HepG2 (cell line): Measurements from ENCODE around the gene TBATA. TPM values are rescaled to one million over a fixed set of nuclear protein-coding genes. Genes with fewer than 3 reads are reported as not detected.

Experiments
- ATAC-seq: fragments of 200-7000 bp; cut with Tn5 transposase; 3 replicates; pipeline ENCODE4 v1.9.1; 2020; ENCODE audit warnings: mild to moderate bottlenecking, moderate library complexity
- BruUV-seq: library from RNA; stranded (reverse); fragments of 400-500 nt; replicated peaks from 2 replicates; lab custom pipeline; 2021; lab: Mats Ljungman, UMichigan
- CTCF ChIA-PET: fragments of 300-600 bp; formaldehyde crosslinking; extraction: SDS; loops from one replicate; lab custom pipeline; 2021; ENCODE audit warnings: low total read pairs, inconsistent platforms, low intra/inter-chr PET ratio; lab: Yijun Ruan, JAX
- POLR2A ChIA-PET: fragments of 350-600 bp; sonication (Branson Sonifier 250); formaldehyde crosslinking; loops from one replicate; lab custom pipeline; 2020; ENCODE audit warnings: antibody characterized with exemption, inconsistent platforms; lab: Yijun Ruan, JAX
- DNase-seq: peaks from one replicate; pipeline ENCODE4 v3.0.0-alpha.2; 2015; ENCODE audit warnings: low spot score
- FAIRE-seq: peaks from 3 replicates; lab custom pipeline; 2011; peaks lifted over from hg19 to GRCh38; lab: Jason Lieb, UNC
- H2AFZ ChIP-seq: one replicate; pipeline ENCODE4 v1.6.1; 2011; ENCODE audit warnings: low read length, inconsistent platforms
- H3K27ac ChIP-seq: fragments of 300-600 bp; 3 replicates; pipeline ENCODE4 v1.8.0; 2011; ENCODE audit warnings: mixed run types, mild to moderate bottlenecking, mixed read lengths, low read length, inconsistent platforms; ENCODE audit not compliant: insufficient read depth; ENCODE audit errors: extremely low read length
- H3K27me3 ChIP-seq, 2 experiments: fragments of 200-600 bp in 1 of 2; 2 replicates in 1 of 2; 3 replicates in 1 of 2; pipeline versions ENCODE4 v1.6.0 to v1.8.0; 2011; ENCODE audit warnings: low read length in 2 of 2, mild to moderate bottlenecking in 2 of 2, moderate library complexity in 2 of 2, inconsistent platforms in 1 of 2; ENCODE audit not compliant: insufficient read depth in 2 of 2, control insufficient read depth in 1 of 2
- H3K36me3 ChIP-seq, 2 experiments: fragments of 200-600 bp in 1 of 2; replicated peaks in 1 of 2; 2 replicates in 1 of 2; 3 replicates in 1 of 2; pipeline versions ENCODE4 v1.5.1 to v1.8.0; 2011; ENCODE audit warnings: low read length in 2 of 2, inconsistent platforms in 1 of 2; ENCODE audit not compliant: insufficient read depth in 2 of 2, control insufficient read depth in 1 of 2
- H3K4me1 ChIP-seq: 2 replicates; pipeline ENCODE4 v1.5.1; 2012; ENCODE audit warnings: low read length, inconsistent platforms; ENCODE audit not compliant: insufficient read depth
- H3K4me2 ChIP-seq: 2 replicates; pipeline ENCODE4 v1.6.0; 2011; ENCODE audit warnings: low read depth, low read length, inconsistent platforms
- H3K4me3 ChIP-seq, 3 experiments: fragments of 200-600 bp in 1 of 3; sonication (generic), shearing (Covaris generic) in 1 of 3; replicated peaks in 1 of 3; 2 replicates each; pipeline ENCODE4 v1.5.1; 2011 to 2016; ENCODE audit warnings: low read length in 3 of 3, inconsistent platforms in 2 of 3, low read depth in 2 of 3, mild to moderate bottlenecking in 2 of 3, control low read depth in 1 of 3, mixed read lengths in 1 of 3; ENCODE audit not compliant: insufficient read depth in 1 of 3
- H3K79me2 ChIP-seq: one replicate; pipeline ENCODE4 v1.6.1; 2011; ENCODE audit warnings: low read length, inconsistent platforms; ENCODE audit not compliant: insufficient read depth
- H3K9ac ChIP-seq: 2 replicates; pipeline ENCODE4 v1.6.0; 2011; ENCODE audit warnings: mild to moderate bottlenecking, low read depth, low read length, inconsistent platforms; ENCODE audit not compliant: insufficient read depth
- H3K9me3 ChIP-seq: 2 replicates; pipeline ENCODE4 v1.5.1; 2012; ENCODE audit warnings: mild to moderate bottlenecking, low read length
- H4K20me1 ChIP-seq: 2 replicates; pipeline ENCODE4 v1.6.0; 2011; ENCODE audit warnings: inconsistent platforms, mild to moderate bottlenecking, low read length, moderate library complexity; ENCODE audit not compliant: insufficient read depth
- ARNT2 ChIP-seq: sonication (generic); formaldehyde crosslinking; IDR thresholded peaks from 2 replicates; pipeline ENCODE4 v1.8.0; 2022; ENCODE audit warnings: mild to moderate bottlenecking, low read depth, missing genetic modification reagents, moderate library complexity
- ELF1 ChIP-seq: sonication (generic); formaldehyde crosslinking; IDR thresholded peaks from 2 replicates; pipeline ENCODE4 v1.4.0; 2020; ENCODE audit warnings: missing genetic modification reagents
- FOSL2 ChIP-seq: sonication (generic); formaldehyde crosslinking; IDR thresholded peaks from 2 replicates; pipeline ENCODE4 v1.4.0; 2020; ENCODE audit warnings: missing genetic modification reagents
- ZNF569 ChIP-seq: sonication (generic); formaldehyde crosslinking; IDR thresholded peaks from 2 replicates; pipeline ENCODE4 v1.5.0; 2020; ENCODE audit warnings: mild to moderate bottlenecking, missing genetic modification reagents, moderate library complexity, borderline replicate concordance
- ZNF768 ChIP-seq: sonication (generic); formaldehyde crosslinking; IDR thresholded peaks from 2 replicates; pipeline ENCODE4 v1.4.0; 2020; ENCODE audit warnings: missing genetic modification reagents
- WGBS: methylation state at CpG from one replicate; pipeline ENCODE4 v1.1.6; 2017; ENCODE audit warnings: low lambda C conversion rate; 5-methylcytosine and 5-hydroxymethylcytosine counted together
- in situ Hi-C: cut with HindIII; loops from 2 replicates; pipeline ENCODE4 v1.10.0; 2017; ENCODE audit warnings: low pct_unique_long_range_greater_than_20kb; ENCODE audit not compliant: extremely low pct_ligation_motif_present
- intact Hi-C: fragments of 100-400 bp; cut with micrococcal nuclease; formaldehyde crosslinking; loops from one replicate; pipeline ENCODE4 v1.10.0; 2022; ENCODE audit not compliant: unreplicated experiment
- polyA plus RNA-seq, 8 experiments: library from polyadenylated mRNA; depleted of rRNA in 3 of 8; stranded (reverse) in 7 of 8; unstranded in 1 of 8; fragments of >200 nt; fragmentation: Illumina TruSeq in 4 of 8; extraction: Trizol in 4 of 8; gene quantifications; 2 replicates each; pipeline versions ENCODE4 v1.2.1 to v1.2.3, GENCODE V29; 2011 to 2016; ENCODE audit warnings: low read depth in 4 of 8, missing spikeins in 1 of 8, mixed read lengths in 1 of 8; ENCODE audit not compliant: insufficient read depth in 1 of 8
- small RNA-seq, 3 experiments: library from RNA; depleted of rRNA; stranded (forward); fragments of <200 nt; gene quantifications; one replicate each; pipeline ENCODE3, GENCODE V24; 2012; ENCODE audit warnings: low read depth in 2 of 3, low replicate concordance in 1 of 3; ENCODE audit not compliant: insufficient read length in 3 of 3, insufficient read depth in 2 of 3
- total RNA-seq, 5 experiments: library from RNA; depleted of rRNA; stranded (reverse); fragments of >200 nt; fragmentation: Illumina TruSeq; extraction: Trizol; gene quantifications; 2 replicates each; pipeline ENCODE4 v1.2.3, GENCODE V29; 2016; ENCODE audit warnings: low read depth in 1 of 5
- TF ChIP-seq, protein P1 (sequence below): sonication (generic); formaldehyde crosslinking; IDR thresholded peaks from 2 replicates; pipeline ENCODE4 v1.4.0; 2020; ENCODE audit warnings: missing genetic modification reagents

The TBATA gene
- total and polyA plus RNA-seq, 2 of the 13 experiments (the other 11 are each of a cell fraction or from before 2014, with no cell fraction given): not detected

DNA sequence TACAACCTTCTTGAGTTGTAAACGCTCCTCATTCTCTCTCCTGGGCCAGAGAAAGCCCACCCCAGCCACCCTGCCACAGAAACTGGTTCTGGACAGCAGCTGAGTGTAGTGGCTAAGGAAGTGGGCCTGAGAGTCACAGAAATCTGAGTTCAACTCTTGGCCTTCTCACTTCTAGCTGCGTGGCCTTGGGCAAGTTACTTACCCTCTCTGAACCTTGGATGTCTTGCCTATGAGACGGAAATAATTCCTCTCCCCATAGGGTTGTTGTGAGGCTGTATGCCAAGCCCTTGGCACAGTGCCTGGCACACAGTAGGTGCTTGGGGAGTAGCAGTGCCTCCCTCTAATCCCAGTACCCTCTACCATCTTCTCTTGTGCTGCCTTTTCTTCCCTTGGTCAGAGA is 61.4 kb downstream of the TBATA start:
- Histone ChIP-seq H3K4me3 (no peak overlapping the region), H3K9ac (no peak overlapping the region), H2AFZ (no peak overlapping the region), H3K79me2 (no peaks in the 10 kb centered on the region), H3K4me1 (no peaks in the 10 kb centered on the region), H3K27me3 (no peaks in the 10 kb centered on the region; a peak in 1 of 5 replicates), H3K36me3 (no peaks in the 10 kb centered on the region), H3K27ac (no peak overlapping the region), H4K20me1 (no peaks in the 10 kb centered on the region), H3K9me3 (no peaks in the 10 kb centered on the region), H3K4me2 (no peak overlapping the region)
- no peak for FAIRE-seq
- ChIA-PET CTCF (no interaction called here), POLR2A (no interaction called here)
- intact Hi-C loops (no loop called here), in situ Hi-C loops (no loop called here)
- no peak for ATAC-seq
- BruUV-seq: no TSS peak
- DNase-seq: no peak
- TF ChIP-seq, protein P1, sequence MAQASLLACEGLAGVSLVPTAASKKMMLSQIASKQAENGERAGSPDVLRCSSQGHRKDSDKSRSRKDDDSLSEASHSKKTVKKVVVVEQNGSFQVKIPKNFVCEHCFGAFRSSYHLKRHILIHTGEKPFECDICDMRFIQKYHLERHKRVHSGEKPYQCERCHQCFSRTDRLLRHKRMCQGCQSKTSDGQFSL: no peak
- peak; percentile 29; the same call in 1 of the 2 replicates for TF ChIP-seq ZNF768 (CRISPR knock-in tag)
- WGBS: 69% methylated on average over 2 of the region's 3 CpGs

- Histone ChIP-seq H3K27me3 (no peaks in the 10 kb centered on the region; a peak in 1 of 5 replicates), H3K9me3 (no peaks in the 10 kb centered on the region), H4K20me1 (no peaks in the 10 kb centered on the region), H3K36me3 (no peaks in the 10 kb centered on the region), H3K27ac (no peak overlapping the region), H2AFZ (no peak overlapping the region), H3K4me2 (no peak overlapping the region), H3K79me2 (no peaks in the 10 kb centered on the region), H3K9ac (no peak overlapping the region), H3K4me1 (no peaks in the 10 kb centered on the region), H3K4me3 (no peak overlapping the region)
- ATAC-seq (no peak), FAIRE-seq (no peak), DNase-seq (no peak)
- BruUV-seq: no TSS peak
- intact Hi-C loops: no loop called here
- no peak for TF ChIP-seq ARNT2
- TF ChIP-seq FOSL2 (CRISPR knock-in tag): no peak
- no peak for TF ChIP-seq ZNF569
- TF ChIP-seq ELF1 (CRISPR knock-in tag): no peak
- WGBS: 63% methylated on average over 4 of the region's 4 CpGs
- POLR2A ChIA-PET: no interaction called here
- in situ Hi-C loops: no loop called here
- CTCF ChIA-PET: no interaction called here
Observed at GRCh38 chr10:70722820-70723424, 62.3 kb downstream of the TBATA start.

Small RNAs within 50 kb of the gene (small RNA-seq; reads per million reads assigned to genes)
- 0 reads per million in 3 experiments for gene RPS26P40

Other genes with a start within 250 kb of the TBATA start
- 0.32 and 1.00 TPM in 2 replicates for gene PRF1, start 182.6 kb downstream of the TBATA start, total RNA-seq (2016; rRNA removed; fragmentation: Illumina TruSeq; extraction: Trizol)
- gene PRF1, start 182.6 kb downstream of the TBATA start, polyA plus RNA-seq (2011; rRNA removed): 1.4 and 1.7 TPM in 2 replicates
- 0.04 TPM in 1 of 2 replicates, not detected in the other for gene ADAMTS14, start 112.9 kb downstream of the TBATA start, total RNA-seq (2016; rRNA removed; fragmentation: Illumina TruSeq; extraction: Trizol)
- 0.07 and 0.10 TPM in 2 replicates for gene ADAMTS14, start 112.9 kb downstream of the TBATA start, polyA plus RNA-seq (2011; rRNA removed)
- 19.0 and 25.0 TPM in 2 replicates for gene SGPL1, start 30.6 kb upstream of the TBATA start, total RNA-seq (2016; rRNA removed; fragmentation: Illumina TruSeq; extraction: Trizol)
- gene SGPL1, start 30.6 kb upstream of the TBATA start, polyA plus RNA-seq (2011; rRNA removed): 15.7 and 17.6 TPM in 2 replicates
- gene PCBD1, start 103.2 kb upstream of the TBATA start, total RNA-seq (2016; rRNA removed; fragmentation: Illumina TruSeq; extraction: Trizol): 168 and 177 TPM in 2 replicates
- 95.3 and 98.9 TPM in 2 replicates for gene PCBD1, start 103.2 kb upstream of the TBATA start, polyA plus RNA-seq (2011; rRNA removed)